ENCODE results near the gene SLC13A3. TPM values are rescaled to one million over a fixed set of nuclear protein-coding genes. Genes with fewer than 3 reads are reported as not detected.

The SLC13A3 gene
- polyA plus RNA-seq, 2 of the 4 experiments (the other 2 are of a cell fraction), result 0.19 TPM; not detected in 1

DNA sequence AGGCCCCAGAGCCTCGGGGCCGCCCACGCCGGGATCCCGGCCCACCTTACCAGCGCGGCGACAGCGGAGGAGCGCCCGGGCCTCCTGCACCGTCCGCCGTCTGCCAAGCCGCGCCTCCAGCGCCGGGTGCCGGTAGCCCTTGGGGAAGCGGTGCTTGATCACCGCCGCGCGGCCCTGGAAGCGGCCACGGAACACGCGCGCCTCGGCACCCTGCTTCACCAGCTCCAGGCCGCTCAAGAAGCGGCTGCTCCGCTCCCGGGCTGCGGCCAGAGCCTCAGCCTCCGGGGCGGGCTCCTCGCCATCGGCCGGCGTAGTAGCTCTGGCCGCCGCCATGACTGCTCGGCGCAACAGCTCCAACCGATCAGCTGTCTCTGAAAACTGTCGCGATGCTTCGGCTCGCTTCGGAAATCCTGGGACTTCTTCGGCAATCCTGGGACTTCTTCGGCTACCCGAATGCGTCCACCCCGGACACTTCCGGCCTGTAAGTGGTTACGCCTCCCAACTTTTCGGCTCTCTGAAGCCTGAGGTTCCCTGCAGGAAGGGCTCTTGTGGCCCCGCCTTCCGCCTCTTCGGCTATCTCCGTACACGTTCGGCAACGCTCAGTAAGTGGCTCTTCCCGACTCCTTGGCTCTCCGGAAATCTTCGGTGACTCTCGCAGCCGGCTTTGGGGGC, 38.0 kb upstream of the SLC13A3 start, which contains the start of gene TP53RK (continued):
- no peak for TF ChIP-seq HOXB5 (CRISPR knock-in tag; IDR thresholded peaks at IDR 0.05)
- no peak for TF ChIP-seq ESRRA (IDR thresholded peaks at IDR 0.05; ENCODE audit: borderline replicate concordance, low read length)
- TF ChIP-seq TP53 (CRISPR knock-in tag; IDR thresholded peaks at IDR 0.05), result no peak
- no peak for TF ChIP-seq BHLHE40 (IDR thresholded peaks at IDR 0.05; ENCODE audit: low read depth, low read length)

DNA sequence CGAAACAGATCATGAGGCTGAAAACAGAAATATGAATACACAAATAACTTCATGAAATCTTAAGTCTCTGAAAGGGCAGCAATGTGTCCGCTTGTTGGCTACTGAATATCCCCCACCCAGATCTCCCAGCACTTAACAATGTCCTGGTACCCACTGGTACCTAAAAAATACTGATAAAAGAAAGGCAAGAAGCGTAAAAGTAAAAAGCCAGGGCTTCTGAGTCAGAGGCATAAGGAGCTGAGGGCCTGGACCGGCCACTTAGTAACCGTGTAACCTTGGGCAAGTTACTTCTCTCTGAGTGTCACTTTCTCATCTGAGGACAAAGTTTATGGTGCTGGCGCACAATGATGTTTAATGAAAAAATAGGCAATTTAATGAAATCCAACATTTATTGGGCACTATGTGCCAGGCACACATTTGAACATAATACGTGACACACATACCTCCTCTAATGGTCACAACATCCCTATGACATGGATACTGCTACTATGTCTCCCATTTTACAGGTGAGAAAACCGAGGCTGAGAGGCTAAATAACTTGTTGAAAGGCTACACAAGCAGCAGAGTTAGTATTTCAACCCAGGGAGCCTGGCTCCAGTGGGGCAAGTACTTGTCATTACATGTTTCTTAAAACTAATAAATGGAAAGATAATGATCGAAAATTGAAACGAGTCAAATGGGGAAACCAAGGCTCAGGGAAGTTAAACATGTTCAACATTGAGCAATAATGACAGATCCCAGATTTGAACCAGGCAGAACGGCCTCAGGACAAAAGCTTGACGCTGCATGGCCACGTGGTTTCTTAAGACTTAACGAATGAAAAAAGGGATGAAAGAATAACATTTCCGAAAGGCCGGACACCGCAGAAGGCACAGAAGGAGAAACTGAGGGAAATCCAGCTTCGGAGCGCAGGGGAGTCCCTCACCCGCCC, 37.2 kb upstream of the SLC13A3 start:
- FAIRE-seq (no peak), ATAC-seq (no peak), DNase-seq (ENCODE audit: low read depth in 1 of 2, low spot score in 1 of 2) (peak in 1 of 2 experiments; percentile 51)
- WGBS (ENCODE audit: missing lambda C conversion rate), result 22% methylated on average over 20 of the region's 20 CpGs
- peak overlapping the region; percentile 55 for H3K4me3 ChIP-seq
- peaks cover 8% of the 10 kb centered on the region; the same call in 1 of the 3 replicates for H3K9me3 ChIP-seq
- H3K4me2 ChIP-seq, result peak overlapping the region; percentile 98
- 0 out of 2 replicates have a peak, but pooled peaks have one; percentile 37 for TF ChIP-seq MYC (IDR thresholded peaks at IDR 0.05; ENCODE audit: borderline replicate concordance, low read length)
- TF ChIP-seq CEBPB (IDR thresholded peaks at IDR 0.05), result peak; percentile 17 to 44; a peak in 1 of 4 replicates
- no peak for TF ChIP-seq BHLHE40 (IDR thresholded peaks at IDR 0.05; ENCODE audit: low read depth, low read length)
- TF ChIP-seq CHD2 (IDR thresholded peaks at IDR 0.05; ENCODE audit: low read length, partially characterized antibody), result no peak
- TF ChIP-seq, protein P1, sequence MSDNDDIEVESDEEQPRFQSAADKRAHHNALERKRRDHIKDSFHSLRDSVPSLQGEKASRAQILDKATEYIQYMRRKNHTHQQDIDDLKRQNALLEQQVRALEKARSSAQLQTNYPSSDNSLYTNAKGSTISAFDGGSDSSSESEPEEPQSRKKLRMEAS (IDR thresholded peaks at IDR 0.05), result peak; percentile 76; the same call in 1 of the 2 replicates
- TF ChIP-seq RCOR1 (IDR thresholded peaks at IDR 0.05; ENCODE audit: low read depth, low read length), result no peak
- TF ChIP-seq, protein P2, sequence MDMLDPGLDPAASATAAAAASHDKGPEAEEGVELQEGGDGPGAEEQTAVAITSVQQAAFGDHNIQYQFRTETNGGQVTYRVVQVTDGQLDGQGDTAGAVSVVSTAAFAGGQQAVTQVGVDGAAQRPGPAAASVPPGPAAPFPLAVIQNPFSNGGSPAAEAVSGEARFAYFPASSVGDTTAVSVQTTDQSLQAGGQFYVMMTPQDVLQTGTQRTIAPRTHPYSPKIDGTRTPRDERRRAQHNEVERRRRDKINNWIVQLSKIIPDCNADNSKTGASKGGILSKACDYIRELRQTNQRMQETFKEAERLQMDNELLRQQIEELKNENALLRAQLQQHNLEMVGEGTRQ (IDR thresholded peaks at IDR 0.05), result peak; percentile 63
- CTCF ChIA-PET, result interaction anchor here (0.6 to 9.7 kb wide), 7 partner anchors 8 to 628 kb away, joined by 3 to 113 read pairs (median 3); no protein-coding TSS in a partner anchor
- POLR2A ChIA-PET, result no interaction called here
- peaks cover 14% of the 10 kb centered on the region for H3K4me1 ChIP-seq
- peak overlapping the region; percentile 84 to 94 for H3K27ac ChIP-seq

DNA sequence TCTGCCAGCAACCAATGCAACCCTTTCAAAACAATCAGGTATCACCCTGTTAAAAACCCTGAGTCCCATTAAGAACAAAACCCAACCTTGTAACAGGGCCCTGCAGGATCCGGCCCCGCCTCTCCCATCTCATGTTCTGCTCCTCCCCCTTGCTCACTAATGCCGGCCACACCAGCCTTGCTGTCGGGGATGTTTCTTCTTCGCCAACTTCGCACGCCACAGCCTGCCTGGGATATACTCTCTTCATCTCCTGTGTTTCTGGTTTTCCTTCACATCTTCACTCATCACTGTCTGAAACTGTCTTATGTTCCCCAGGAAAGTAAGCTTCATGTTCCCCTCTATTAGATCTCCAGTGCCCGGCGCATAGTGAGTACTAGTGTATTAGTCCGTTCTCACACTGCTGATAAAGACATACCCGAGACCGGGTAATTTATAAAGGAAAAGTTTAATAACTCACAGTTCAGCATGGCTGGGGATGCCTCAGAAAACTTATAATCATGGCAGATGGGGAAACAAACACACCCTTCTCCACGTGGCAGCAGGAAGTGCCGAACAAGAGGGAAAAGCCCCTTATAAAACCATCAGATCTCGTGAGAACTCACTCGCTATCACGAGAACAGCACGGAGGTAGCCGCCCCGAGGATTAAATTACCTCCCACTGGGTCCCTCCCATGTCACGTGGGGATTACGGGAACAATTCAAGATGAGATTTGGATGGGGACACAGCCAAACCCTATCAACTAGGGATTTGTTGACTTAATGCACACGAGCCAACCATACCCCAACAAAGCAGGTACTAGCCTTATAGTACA, 32.9 kb upstream of the SLC13A3 start:
- H3K4me2 ChIP-seq, result no peak overlapping the region
- no peaks in the 10 kb centered on the region for H3K9me3 ChIP-seq
- ChIA-PET POLR2A (no interaction called here), CTCF (interaction anchor here (9.7 kb wide), 1 partner anchor 162 kb away, joined by 113 read pairs; no protein-coding TSS in a partner anchor)
- no peak overlapping the region for H3K4me3 ChIP-seq
- H3K27ac ChIP-seq, result no peak overlapping the region
- FAIRE-seq (no peak), ATAC-seq (no peak), DNase-seq (ENCODE audit: low read depth in 1 of 2, low spot score in 1 of 2) (no peak)
- TF ChIP-seq, protein P3, sequence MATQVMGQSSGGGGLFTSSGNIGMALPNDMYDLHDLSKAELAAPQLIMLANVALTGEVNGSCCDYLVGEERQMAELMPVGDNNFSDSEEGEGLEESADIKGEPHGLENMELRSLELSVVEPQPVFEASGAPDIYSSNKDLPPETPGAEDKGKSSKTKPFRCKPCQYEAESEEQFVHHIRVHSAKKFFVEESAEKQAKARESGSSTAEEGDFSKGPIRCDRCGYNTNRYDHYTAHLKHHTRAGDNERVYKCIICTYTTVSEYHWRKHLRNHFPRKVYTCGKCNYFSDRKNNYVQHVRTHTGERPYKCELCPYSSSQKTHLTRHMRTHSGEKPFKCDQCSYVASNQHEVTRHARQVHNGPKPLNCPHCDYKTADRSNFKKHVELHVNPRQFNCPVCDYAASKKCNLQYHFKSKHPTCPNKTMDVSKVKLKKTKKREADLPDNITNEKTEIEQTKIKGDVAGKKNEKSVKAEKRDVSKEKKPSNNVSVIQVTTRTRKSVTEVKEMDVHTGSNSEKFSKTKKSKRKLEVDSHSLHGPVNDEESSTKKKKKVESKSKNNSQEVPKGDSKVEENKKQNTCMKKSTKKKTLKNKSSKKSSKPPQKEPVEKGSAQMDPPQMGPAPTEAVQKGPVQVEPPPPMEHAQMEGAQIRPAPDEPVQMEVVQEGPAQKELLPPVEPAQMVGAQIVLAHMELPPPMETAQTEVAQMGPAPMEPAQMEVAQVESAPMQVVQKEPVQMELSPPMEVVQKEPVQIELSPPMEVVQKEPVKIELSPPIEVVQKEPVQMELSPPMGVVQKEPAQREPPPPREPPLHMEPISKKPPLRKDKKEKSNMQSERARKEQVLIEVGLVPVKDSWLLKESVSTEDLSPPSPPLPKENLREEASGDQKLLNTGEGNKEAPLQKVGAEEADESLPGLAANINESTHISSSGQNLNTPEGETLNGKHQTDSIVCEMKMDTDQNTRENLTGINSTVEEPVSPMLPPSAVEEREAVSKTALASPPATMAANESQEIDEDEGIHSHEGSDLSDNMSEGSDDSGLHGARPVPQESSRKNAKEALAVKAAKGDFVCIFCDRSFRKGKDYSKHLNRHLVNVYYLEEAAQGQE (IDR thresholded peaks at IDR 0.05), result no peak
- TF ChIP-seq ZFP36 (IDR thresholded peaks at IDR 0.05; ENCODE audit: borderline replicate concordance, partially characterized antibody) (no peak), NPAS2 (CRISPR knock-in tag; IDR thresholded peaks at IDR 0.05; ENCODE audit: borderline replicate concordance) (no peak)
- H3K4me1 ChIP-seq, result peaks cover 12% of the 10 kb centered on the region; the same call in 2 of the 3 replicates
- WGBS (ENCODE audit: missing lambda C conversion rate), result 91% methylated on average over 23 of the region's 23 CpGs
